ENCODE results near the gene MTUS2. TPM values are rescaled to one million over a fixed set of nuclear protein-coding genes. Genes with fewer than 3 reads are reported as not detected.

The MTUS2 gene
- total and polyA plus RNA-seq, 2 of the 8 experiments (the other 6 are each of a cell fraction or from before 2014, with no cell fraction given) = 0.18 to 0.80 TPM

GRCh38 chr13:28991764-28992163 is 171.6 kb downstream of the MTUS2 start:
- H3K4me3 ChIP-seq (ENCODE audit: extremely low read depth in 1 of 4, insufficient read depth in 2 of 4, low read depth in 3 of 4, low read length in 4 of 4) = no peak overlapping the region
- H3K4me1 ChIP-seq (replicated peaks in 1 of 4; ENCODE audit: control insufficient read depth in 3 of 4, insufficient read depth in 4 of 4, low read length in 3 of 4) = no peaks in the 10 kb centered on the region
- no peaks in the 10 kb centered on the region for H3K79me2 ChIP-seq (ENCODE audit: control insufficient read depth in 1 of 2, insufficient read depth in 2 of 2, low read length in 2 of 2)
- H3K18ac ChIP-seq (ENCODE audit: extremely low read depth, low read length) = no peak overlapping the region
- no peak overlapping the region for H3K14ac ChIP-seq (ENCODE audit: insufficient read length)
- ChIA-PET POLR2A (ENCODE audit: partially characterized antibody) (no interaction called here), CTCF (ENCODE audit: partially characterized antibody) (interaction anchor here (1.0 kb wide), 1 partner anchor 371 kb away, joined by 3 read pairs; no protein-coding TSS in a partner anchor)
- H3K23me2 ChIP-seq (ENCODE audit: low read depth, low read length) = no peaks in the 10 kb centered on the region
- no peak overlapping the region for H3K56ac ChIP-seq (replicated peaks; ENCODE audit: insufficient read length, low read depth, low read length)
- no peak overlapping the region for H3K4me2 ChIP-seq (ENCODE audit: insufficient read depth in 1 of 2, low read depth in 2 of 2, low read length in 2 of 2)
- H2AK5ac ChIP-seq (ENCODE audit: low read depth, low read length) = no peak overlapping the region
- H2AFZ ChIP-seq (ENCODE audit: low read length) = no peak overlapping the region
- FAIRE-seq (no peak), DNase-seq (ENCODE audit: low read depth in 1 of 2, low spot score in 2 of 2) (no peak)
- no peaks in the 10 kb centered on the region for H3K36me3 ChIP-seq (ENCODE audit: control insufficient read depth in 2 of 4, insufficient read depth in 4 of 4, low read length in 3 of 4)
- no peak overlapping the region for H2BK120ac ChIP-seq (replicated peaks; ENCODE audit: low read depth, low read length)
- no peak overlapping the region for H3K27ac ChIP-seq (ENCODE audit: low read depth, low read length)
- H2BK12ac ChIP-seq (ENCODE audit: low read depth, low read length) = no peak overlapping the region
- H3K4ac ChIP-seq (replicated peaks; ENCODE audit: insufficient read length, low read depth, low read length) = no peak overlapping the region
- no peaks in the 10 kb centered on the region for H3K79me1 ChIP-seq (ENCODE audit: low read depth, low read length)
- H3K9ac ChIP-seq (replicated peaks in 1 of 4; ENCODE audit: extremely low read depth in 1 of 4, low read depth in 3 of 4, low read length in 3 of 4) = no peak overlapping the region
- no peaks in the 10 kb centered on the region for H3K27me3 ChIP-seq (replicated peaks in 1 of 4; ENCODE audit: control insufficient read depth in 3 of 4, extremely low read depth in 1 of 4, insufficient read depth in 3 of 4, low read length in 3 of 4)
- H4K5ac ChIP-seq (ENCODE audit: insufficient read length, low read depth, low read length) = no peak overlapping the region
- H4K20me1 ChIP-seq (replicated peaks in 1 of 2; ENCODE audit: control insufficient read depth in 1 of 2, insufficient read depth in 2 of 2, low read length in 2 of 2) = no peaks in the 10 kb centered on the region
- H4K8ac ChIP-seq (ENCODE audit: extremely low read depth, insufficient read depth, low read length) = no peak overlapping the region
- no peak overlapping the region for H2BK15ac ChIP-seq (ENCODE audit: low read length)
- H2BK5ac ChIP-seq (ENCODE audit: low read depth, low read length) = no peak overlapping the region
- no peak overlapping the region for H2BK20ac ChIP-seq (ENCODE audit: low read length)
- H4K91ac ChIP-seq (replicated peaks; ENCODE audit: insufficient read length, low read length) = no peak overlapping the region
- H3K23ac ChIP-seq (ENCODE audit: insufficient read length) = no peak overlapping the region
- no peaks in the 10 kb centered on the region for H3K9me3 ChIP-seq (ENCODE audit: insufficient read depth in 2 of 2, low read depth in 1 of 2, low read length in 1 of 2)
- TF ChIP-seq KDM1A (IDR thresholded peaks at IDR 0.05; ENCODE audit: borderline replicate concordance, low read length) = no peak
- TF ChIP-seq BACH1 (IDR thresholded peaks at IDR 0.05; ENCODE audit: low read length) = no peak
- no peak for TF ChIP-seq CEBPB (IDR thresholded peaks at IDR 0.05; ENCODE audit: low read depth, low read length)
- no peak for TF ChIP-seq KDM5A (IDR thresholded peaks at IDR 0.05; ENCODE audit: low read length)
- TF ChIP-seq TAF7 (optimal IDR thresholded peaks at IDR 0.05; ENCODE audit: borderline replicate concordance, low read depth, low read length) = no peak
- no peak for TF ChIP-seq GABPA (IDR thresholded peaks at IDR 0.05; ENCODE audit: borderline replicate concordance, insufficient read depth, low read length)
- no peak for TF ChIP-seq RXRA (IDR thresholded peaks at IDR 0.05; ENCODE audit: insufficient read depth, low read depth, low read length)
